CD14-positive monocyte (primary cell): Measurements from ENCODE around the gene P4HA2. TPM values are rescaled to one million over a fixed set of nuclear protein-coding genes. Genes with fewer than 3 reads are reported as not detected.

Experiments
- DNase-seq, 3 donors: peaks; one replicate each; pipeline ENCODE4 v3.0.0-alpha.2; 2011 to 2022
- H2AFZ ChIP-seq: 2 replicates; pipeline ENCODE4 v1.6.0; 2012; ENCODE audit warnings: mild to moderate bottlenecking, low read depth, low read length, inconsistent platforms; ENCODE audit not compliant: insufficient read depth, poor library complexity, severe bottlenecking
- H3K27ac ChIP-seq, 2 donors: 1 replicate in 1 of 2; 2 replicates in 1 of 2; pipeline ENCODE4 v1.5.1; 2012 to 2013; ENCODE audit warnings: low read length in 2 of 2, control low read depth in 1 of 2, inconsistent platforms in 1 of 2, low read depth in 1 of 2, mild to moderate bottlenecking in 1 of 2
- H3K27me3 ChIP-seq, 2 donors: one replicate each; pipeline versions ENCODE4 v1.6.0 to v1.6.1; 2011 to 2013; ENCODE audit warnings: low read length in 2 of 2; ENCODE audit not compliant: control insufficient read depth in 2 of 2, insufficient read depth in 2 of 2
- H3K36me3 ChIP-seq, 2 donors: replicated peaks in 1 of 2; 1 replicate in 1 of 2; 2 replicates in 1 of 2; pipeline versions ENCODE4 v1.5.1 to v1.6.1; 2012 to 2013; ENCODE audit warnings: low read length in 2 of 2, control low read depth in 1 of 2, inconsistent platforms in 1 of 2, mild to moderate bottlenecking in 1 of 2; ENCODE audit not compliant: insufficient read depth in 2 of 2, control insufficient read depth in 1 of 2
- H3K4me1 ChIP-seq, 2 donors: 1 replicate in 1 of 2; 2 replicates in 1 of 2; pipeline versions ENCODE4 v1.5.1 to v1.6.1; 2012 to 2013; ENCODE audit warnings: low read length in 2 of 2, control low read depth in 1 of 2, inconsistent platforms in 1 of 2, mild to moderate bottlenecking in 1 of 2, moderate library complexity in 1 of 2; ENCODE audit not compliant: insufficient read depth in 2 of 2, control insufficient read depth in 1 of 2
- H3K4me2 ChIP-seq: replicated peaks from 2 replicates; pipeline ENCODE3; 2012; ENCODE audit warnings: low read length, moderate library complexity, mild to moderate bottlenecking; ENCODE audit not compliant: poor library complexity, severe bottlenecking; ENCODE audit errors: extremely low read depth
- H3K4me3 ChIP-seq, 3 experiments: fragments of 200-600 bp in 1 of 3; sonication (generic) in 1 of 3; replicated peaks in 1 of 3; 1 replicate in 2 of 3; 2 replicates in 1 of 3; pipeline ENCODE4 v1.5.1; 2011 to 2013; ENCODE audit warnings: low read length in 3 of 3, mild to moderate bottlenecking in 3 of 3, control low read depth in 2 of 3, low read depth in 2 of 3, inconsistent platforms in 1 of 3, moderate library complexity in 1 of 3
- H3K79me2 ChIP-seq: 2 replicates; pipeline ENCODE4 v1.6.0; 2012; ENCODE audit warnings: mild to moderate bottlenecking, control low read depth, inconsistent platforms, low read length, moderate library complexity; ENCODE audit not compliant: insufficient read depth
- H3K9ac ChIP-seq: 2 replicates; pipeline ENCODE4 v1.6.0; 2017; ENCODE audit warnings: low read length, mild to moderate bottlenecking; ENCODE audit not compliant: insufficient read depth, poor library complexity, severe bottlenecking
- H3K9me3 ChIP-seq, 2 donors: replicated peaks in 1 of 2; 1 replicate in 1 of 2; 2 replicates in 1 of 2; pipeline versions ENCODE4 v1.5.1 to v1.6.1; 2012 to 2013; ENCODE audit warnings: low read length in 2 of 2, control low read depth in 1 of 2; ENCODE audit not compliant: control insufficient read depth in 1 of 2, insufficient read depth in 1 of 2
- H4K20me1 ChIP-seq: 2 replicates; pipeline ENCODE4 v1.6.0; 2012; ENCODE audit warnings: mild to moderate bottlenecking, low read length, control low read depth, moderate library complexity; ENCODE audit not compliant: insufficient read depth
- H3K27ac Mint-ChIP-seq, 7 donors: one replicate each; pipeline ENCODE4 v1.8.0; 2020; ENCODE audit warnings: mild to moderate bottlenecking in 7 of 7, mixed read lengths in 7 of 7, moderate library complexity in 6 of 7, inconsistent platforms in 2 of 7
- H3K27me3 Mint-ChIP-seq, 3 donors: one replicate each; pipeline ENCODE4 v1.8.0; 2021 to 2022; ENCODE audit warnings: low read depth in 3 of 3, mild to moderate bottlenecking in 3 of 3, mixed read lengths in 3 of 3, moderate library complexity in 3 of 3, inconsistent platforms in 1 of 3
- H3K36me3 Mint-ChIP-seq, 2 donors: one replicate each; pipeline ENCODE4 v1.8.0; 2020; ENCODE audit warnings: mixed read lengths in 2 of 2, inconsistent platforms in 1 of 2, mild to moderate bottlenecking in 1 of 2
- H3K4me1 Mint-ChIP-seq: one replicate; pipeline ENCODE4 v1.8.0; 2020; ENCODE audit warnings: mild to moderate bottlenecking, mixed read lengths
- H3K4me3 Mint-ChIP-seq, 2 donors: one replicate each; pipeline ENCODE4 v1.8.0; 2020; ENCODE audit warnings: mild to moderate bottlenecking in 2 of 2, mixed read lengths in 2 of 2, moderate library complexity in 1 of 2
- H3K9me3 Mint-ChIP-seq, 7 donors: one replicate each; pipeline ENCODE4 v1.8.0; 2020 to 2022; ENCODE audit warnings: mixed read lengths in 7 of 7, mild to moderate bottlenecking in 6 of 7, moderate library complexity in 6 of 7, inconsistent platforms in 2 of 7
- CTCF ChIP-seq: fragments of 200-600 bp; IDR thresholded peaks from one replicate; pipeline ENCODE4 v1.8.0; 2022; ENCODE audit warnings: antibody characterized with exemption, mild to moderate bottlenecking
- WGBS: methylation state at CpG from one replicate; pipeline ENCODE4 v1.1.5; 2013; ENCODE audit warnings: missing lambda C conversion rate; ENCODE audit not compliant: insufficient coverage; 5-methylcytosine and 5-hydroxymethylcytosine counted together
- intact Hi-C, 2 donors: fragments of 100-400 bp; cut with micrococcal nuclease; formaldehyde crosslinking; loops; one replicate each; pipeline versions ENCODE4 v1.15.0 to v1.15.1; 2023
- polyA plus RNA-seq, 3 donors: library from polyadenylated mRNA; depleted of rRNA in 1 of 3; unstranded in 2 of 3; stranded (reverse) in 1 of 3; fragments of 300-500 nt in 2 of 3; fragments of >200 nt in 1 of 3; fragmentation: Illumina TruSeq in 2 of 3; gene quantifications; 1 replicate in 2 of 3; 2 replicates in 1 of 3; pipeline ENCODE4 v1.2.3, GENCODE V29; 2012 to 2021

The P4HA2 gene
- polyA plus RNA-seq, 3 donors: 0.12 to 0.99 (median 0.45) TPM

GRCh38 chr5:132198571-132198970 is 29.1 kb downstream of the P4HA2 start:
- H3K9me3 ChIP-seq: no peaks in the 10 kb centered on the region
- H2AFZ ChIP-seq: no peak overlapping the region
- no peaks in the 10 kb centered on the region for H3K36me3 ChIP-seq
- no peak overlapping the region for H3K4me2 ChIP-seq
- no peaks in the 10 kb centered on the region for H4K20me1 ChIP-seq
- H3K27ac Mint-ChIP-seq: no peak overlapping the region
- H3K9me3 Mint-ChIP-seq: no peaks in the 10 kb centered on the region
- intact Hi-C loops: no loop called here
- no peak overlapping the region for H3K27ac ChIP-seq
- no peaks in the 10 kb centered on the region for H3K4me1 ChIP-seq
- WGBS: 100% methylated on average over 2 of the region's 5 CpGs
- H3K4me3 Mint-ChIP-seq: no peak overlapping the region
- no peaks in the 10 kb centered on the region for H3K4me1 Mint-ChIP-seq
- H3K27me3 Mint-ChIP-seq: peaks cover 0 to 4% (median 2%) of the 10 kb centered on the region in 3 donors
- no peaks in the 10 kb centered on the region for H3K27me3 ChIP-seq
- no peak overlapping the region for H3K9ac ChIP-seq
- no peak overlapping the region for H3K4me3 ChIP-seq
- no peaks in the 10 kb centered on the region for H3K36me3 Mint-ChIP-seq
- no peak for TF ChIP-seq CTCF
- H3K79me2 ChIP-seq: no peaks in the 10 kb centered on the region
- DNase-seq: no peak

- Histone ChIP-seq H3K79me2 (no peaks in the 10 kb centered on the region), H3K36me3 (no peaks in the 10 kb centered on the region), H4K20me1 (no peaks in the 10 kb centered on the region), H3K4me1 (no peaks in the 10 kb centered on the region), H2AFZ (no peak overlapping the region), H3K9me3 (no peaks in the 10 kb centered on the region), H3K4me3 (no peak overlapping the region), H3K9ac (no peak overlapping the region), H3K27ac (no peak overlapping the region), H3K4me2 (no peak overlapping the region), H3K27me3 (no peaks in the 10 kb centered on the region)
- no peak for TF ChIP-seq CTCF
- intact Hi-C loops: no loop called here
- no peak for DNase-seq
- WGBS: no CpG with 5 or more reads among the region's 1 CpG
- no peaks in the 10 kb centered on the region for H3K4me1 Mint-ChIP-seq
- no peaks in the 10 kb centered on the region for H3K9me3 Mint-ChIP-seq
- no peaks in the 10 kb centered on the region for H3K36me3 Mint-ChIP-seq
- H3K4me3 Mint-ChIP-seq: no peak overlapping the region
- H3K27ac Mint-ChIP-seq: no peak overlapping the region
- peaks cover 0 to 4% (median 1%) of the 10 kb centered on the region in 3 donors for H3K27me3 Mint-ChIP-seq
These were observed 31.9 kb downstream of the P4HA2 start for GRCh38 chr5:132195727-132196126.
